ENCODE measurements around the gene LPA.
A peak's percentile ranks its signal among the peaks of the same experiment; 100 is the strongest.
"Not testable (repeated sequence)": the region's sequence is repeated elsewhere in the genome, so short reads cannot be mapped to it uniquely, and the experiment has no call there.

The LPA gene

GRCh38 chr6:160532315-160532714, 131.8 kb downstream of the LPA start:
- H3K4me3 ChIP-seq (ENCODE audit: low read length), result no peak overlapping the region
- DNase-seq (ENCODE audit: low read depth, low spot score), result no peak

DNA sequence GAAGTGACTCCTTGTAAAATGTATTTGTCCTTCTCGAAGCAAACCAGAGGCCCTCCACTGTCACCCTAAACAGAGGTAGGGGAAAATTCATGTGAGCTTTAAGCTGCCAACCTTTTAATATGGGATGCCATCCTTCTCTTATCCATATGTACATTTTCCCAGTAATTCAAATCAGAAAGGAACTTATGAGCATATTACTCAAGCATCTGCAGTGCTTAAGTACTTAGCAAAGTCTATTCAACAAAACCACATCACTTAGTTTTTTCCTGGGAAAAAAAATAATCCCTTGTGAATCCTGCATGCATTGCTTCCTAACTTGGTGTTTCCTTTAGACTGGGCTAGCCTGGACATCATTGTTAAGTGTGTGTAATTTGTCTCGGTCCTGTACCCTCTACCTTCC, 132.2 kb downstream of the LPA start:
- H3K4me3 ChIP-seq (ENCODE audit: low read length), result no peak overlapping the region
- DNase-seq (ENCODE audit: low read depth, low spot score), result no peak

- not testable (repeated sequence) for H3K4me3 ChIP-seq (ENCODE audit: low read length); DNase-seq (ENCODE audit: low read depth, low spot score)
Observed at GRCh38 chr6:160529524-160529923, 134.6 kb downstream of the LPA start.

GRCh38 chr6:160523223-160523622, 140.9 kb downstream of the LPA start:
- DNase-seq (ENCODE audit: low read depth, low spot score), result no peak

GRCh38 chr6:160520043-160520904, 143.8 kb downstream of the LPA start:
- H3K4me3 ChIP-seq (ENCODE audit: low read length), result peak overlapping the region; percentile 60
- DNase-seq (ENCODE audit: low read depth, low spot score), result peak; percentile 58

More at GRCh38 chr6:160523223-160523622, 140.9 kb downstream of the LPA start:
- no peak overlapping the region for H3K4me3 ChIP-seq (ENCODE audit: low read length)

DNA sequence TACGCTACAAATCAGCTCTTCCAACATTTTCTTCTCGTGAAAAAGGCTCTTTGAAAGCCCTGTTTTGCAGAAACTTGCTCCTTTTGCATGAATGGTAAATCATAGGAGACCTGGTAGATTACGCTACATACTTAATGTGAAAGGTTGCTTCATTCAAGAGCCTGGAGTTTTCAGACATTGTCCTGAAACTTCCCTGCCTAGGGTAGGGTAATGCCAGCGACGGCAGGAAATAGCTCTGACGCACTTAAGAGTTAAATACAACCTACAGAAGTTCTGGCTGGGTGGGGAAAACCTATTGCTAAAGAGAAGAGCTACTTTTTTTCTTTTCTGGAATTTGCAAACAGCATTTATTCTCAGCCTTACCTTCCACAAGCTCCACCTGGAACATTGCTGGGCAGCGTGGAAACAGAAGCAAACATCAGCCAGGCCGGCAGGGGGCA, 144.5 kb downstream of the LPA start:
- DNase-seq (ENCODE audit: low read depth, low spot score), result no peak
- peak overlapping the region; percentile 60 for H3K4me3 ChIP-seq (ENCODE audit: low read length)

GRCh38 chr6:160519133-160519532, 144.9 kb downstream of the LPA start:
- DNase-seq (ENCODE audit: low read depth, low spot score), result no peak
- no peak overlapping the region for H3K4me3 ChIP-seq (ENCODE audit: low read length)

DNA sequence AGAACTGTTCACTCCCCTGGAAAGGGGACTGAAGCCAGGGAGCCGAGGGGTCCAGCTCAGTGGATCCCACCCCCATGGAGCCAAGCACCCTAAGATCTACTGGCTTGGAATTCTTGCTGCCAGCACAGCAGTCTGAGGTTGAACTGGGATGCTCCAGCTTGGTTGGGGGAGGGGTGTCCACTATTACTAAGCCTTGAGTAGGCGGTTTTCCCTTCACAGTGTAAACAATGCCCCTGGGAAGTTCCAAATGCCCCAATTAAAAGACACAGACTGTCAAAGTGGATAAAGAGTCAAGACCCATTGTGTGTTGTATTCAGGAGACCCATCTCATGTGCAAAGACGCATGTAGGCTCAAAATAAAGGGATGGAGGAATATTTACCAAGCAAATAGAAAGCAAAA, 150.2 kb downstream of the LPA start:
- DNase-seq (ENCODE audit: low read depth, low spot score), result no peak
- no peak overlapping the region for H3K4me3 ChIP-seq (ENCODE audit: low read length)

DNA sequence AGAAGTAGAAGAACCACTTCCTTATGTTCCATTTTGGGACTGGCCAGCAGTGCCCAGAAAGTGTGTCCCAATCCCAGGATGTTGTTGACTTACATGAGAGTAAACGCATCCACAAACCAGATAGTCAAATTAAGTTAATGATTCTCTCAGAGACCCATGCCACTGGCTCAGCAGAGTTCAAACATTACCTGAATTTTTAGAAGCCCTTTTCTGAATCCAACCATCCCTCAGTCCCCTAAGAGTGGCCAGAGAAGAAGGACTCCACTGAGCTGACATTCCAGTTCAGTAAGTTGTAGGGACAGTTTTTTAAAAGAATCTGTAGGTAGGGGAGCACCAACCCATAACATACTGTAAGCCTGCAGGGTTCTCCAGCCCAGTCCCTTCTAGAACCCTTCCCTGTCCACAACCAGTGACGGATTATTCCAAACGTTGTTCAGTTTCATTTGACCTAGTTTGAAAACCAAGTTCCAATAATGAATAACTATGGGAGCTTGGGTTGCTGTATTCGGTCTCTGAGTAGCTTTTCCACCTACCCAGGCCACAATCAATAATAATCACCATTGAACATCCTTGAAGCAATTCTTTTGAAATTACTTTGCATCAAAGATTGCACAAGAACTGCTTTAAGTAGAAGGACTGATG, 153.0 kb downstream of the LPA start:
- no peak overlapping the region for H3K4me3 ChIP-seq (ENCODE audit: low read length)
- no peak for DNase-seq (ENCODE audit: low read depth, low spot score)

DNA sequence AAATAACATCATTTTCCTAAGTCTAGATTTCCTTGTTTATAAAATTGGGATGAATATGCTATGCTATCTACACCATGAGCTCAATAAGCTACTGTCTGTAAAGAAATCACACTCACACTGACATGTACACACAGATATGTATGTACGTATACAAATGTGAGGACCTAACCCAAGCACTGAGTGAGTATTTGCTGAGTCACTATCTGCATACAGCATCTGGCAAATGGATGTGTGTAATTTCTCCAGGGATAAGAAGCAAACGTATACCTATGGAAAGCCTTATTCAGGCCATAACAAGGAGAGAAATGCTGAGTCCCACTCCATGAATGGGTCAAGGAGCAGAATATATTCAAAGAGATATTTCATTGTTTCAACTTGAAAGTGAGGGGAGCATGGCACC, 153.9 kb downstream of the LPA start:
- H3K4me3 ChIP-seq (ENCODE audit: low read length), result no peak overlapping the region
- DNase-seq (ENCODE audit: low read depth, low spot score), result no peak

DNA sequence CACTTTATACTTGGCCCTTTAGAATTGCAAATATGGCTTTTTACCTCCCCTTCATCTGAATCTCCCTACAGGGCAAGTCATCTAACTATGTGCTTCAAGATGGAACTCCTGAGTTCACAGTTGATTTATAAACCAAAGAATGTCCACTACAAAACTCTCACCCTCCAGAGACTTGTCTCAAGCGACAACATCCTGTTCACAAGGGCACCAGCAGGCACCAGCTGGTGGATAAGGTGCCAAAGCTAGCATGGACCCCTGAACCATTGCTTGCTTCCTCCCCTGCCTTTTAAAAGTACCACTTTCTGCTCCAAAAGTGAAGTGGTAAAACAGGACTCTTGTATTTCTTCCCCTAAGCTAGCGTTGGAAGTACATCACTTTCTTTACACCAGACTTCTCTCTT, 154.5 kb downstream of the LPA start:
- no peak for DNase-seq (ENCODE audit: low read depth, low spot score)
- no peak overlapping the region for H3K4me3 ChIP-seq (ENCODE audit: low read length)

GRCh38 chr6:160508599-160508998, 155.5 kb downstream of the LPA start:
- DNase-seq (ENCODE audit: low read depth, low spot score), result no peak

GRCh38 chr6:160507420-160507819, 156.7 kb downstream of the LPA start:
- no peak overlapping the region for H3K4me3 ChIP-seq (ENCODE audit: low read length)
- DNase-seq (ENCODE audit: low read depth, low spot score), result no peak

More at GRCh38 chr6:160508599-160508998, 155.5 kb downstream of the LPA start:
- H3K4me3 ChIP-seq (ENCODE audit: low read length), result no peak overlapping the region

DNA sequence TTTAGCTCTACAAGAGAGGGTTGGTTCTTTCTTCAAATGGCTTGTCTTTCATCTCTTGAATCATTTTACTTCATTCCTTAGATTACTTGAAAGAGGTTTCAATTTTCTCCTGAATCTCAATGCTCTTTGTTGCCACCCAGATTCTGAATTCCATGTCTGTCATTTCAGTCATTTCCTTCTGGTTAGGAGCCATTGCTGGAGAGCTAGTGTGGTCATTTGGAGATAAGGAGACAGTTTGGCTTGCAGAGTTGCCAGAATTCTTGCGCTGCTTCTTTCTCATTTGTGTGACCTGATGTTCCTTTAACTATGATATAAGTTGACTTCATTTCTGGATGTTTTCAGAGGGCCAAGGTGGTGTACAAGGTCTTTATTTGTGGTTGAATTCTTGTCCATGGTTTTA, 158.1 kb downstream of the LPA start:
- no peak for DNase-seq (ENCODE audit: low read depth, low spot score)

GRCh38 chr6:160500639-160501038, 163.4 kb downstream of the LPA start:
- H3K4me3 ChIP-seq (ENCODE audit: low read length), result no peak overlapping the region
- DNase-seq (ENCODE audit: low read depth, low spot score), result no peak

More for the DNA sequence above, 158.1 kb downstream of the LPA start:
- H3K4me3 ChIP-seq (ENCODE audit: low read length), result no peak overlapping the region

- no peak for DNase-seq (ENCODE audit: low read depth, low spot score)
- no peak overlapping the region for H3K4me3 ChIP-seq (ENCODE audit: low read length)
Observed at GRCh38 chr6:160494576-160494975, 169.5 kb downstream of the LPA start.

DNA sequence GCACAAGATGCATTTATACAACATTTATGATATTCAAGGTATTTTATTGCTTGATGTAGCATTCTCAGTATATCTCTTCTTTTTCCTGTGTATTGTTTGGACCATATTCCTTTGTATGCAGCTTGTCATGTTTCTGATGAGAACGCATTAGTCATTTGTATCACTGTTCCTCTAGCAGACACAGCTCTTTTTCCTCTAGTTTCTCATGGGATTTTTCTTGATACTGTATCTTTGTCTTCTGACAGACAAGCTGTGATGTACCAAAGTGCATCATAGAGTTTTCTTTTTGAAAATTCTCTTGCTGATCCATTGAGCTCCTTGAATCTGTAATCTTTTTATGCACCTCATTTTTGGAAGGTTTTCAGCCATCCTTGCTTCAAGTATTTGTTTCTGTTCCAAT, 175.0 kb downstream of the LPA start:
- DNase-seq (ENCODE audit: low read depth, low spot score), result no peak
- H3K4me3 ChIP-seq (ENCODE audit: low read length), result no peak overlapping the region

DNA sequence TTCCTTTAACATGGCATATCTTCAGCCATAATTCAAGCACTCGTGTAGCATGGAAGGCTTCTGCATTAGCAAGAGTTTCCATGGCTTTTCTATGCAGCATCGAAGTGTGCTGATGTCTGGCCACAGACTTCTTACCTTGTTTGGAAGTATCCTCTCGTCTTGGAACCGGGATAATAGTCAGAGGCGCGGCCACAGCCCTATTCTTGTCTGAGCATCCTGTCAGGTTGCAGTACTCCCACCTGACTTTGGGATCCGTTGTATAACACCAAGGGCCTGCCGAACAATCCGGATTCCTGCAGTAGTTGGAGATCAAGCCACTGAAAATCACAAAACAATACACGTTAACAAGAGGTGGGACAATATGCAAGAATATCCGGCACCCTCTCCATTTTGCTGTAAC, 177.0 kb downstream of the LPA start:
- DNase-seq (ENCODE audit: low read depth, low spot score), result no peak
- no peak overlapping the region for H3K4me3 ChIP-seq (ENCODE audit: low read length)
